HTERT RPE-1 (cell line): ENCODE measurements around the gene NRGN.

Experiments used
- in situ Hi-C: fragments of 300-500 bp; cut with MboI; formaldehyde crosslinking; loops from 4 replicates; pipeline ENCODE4 v1.14.3; 2020; ENCODE audit warnings: low sequenced_read_pairs

The NRGN gene

DNA sequence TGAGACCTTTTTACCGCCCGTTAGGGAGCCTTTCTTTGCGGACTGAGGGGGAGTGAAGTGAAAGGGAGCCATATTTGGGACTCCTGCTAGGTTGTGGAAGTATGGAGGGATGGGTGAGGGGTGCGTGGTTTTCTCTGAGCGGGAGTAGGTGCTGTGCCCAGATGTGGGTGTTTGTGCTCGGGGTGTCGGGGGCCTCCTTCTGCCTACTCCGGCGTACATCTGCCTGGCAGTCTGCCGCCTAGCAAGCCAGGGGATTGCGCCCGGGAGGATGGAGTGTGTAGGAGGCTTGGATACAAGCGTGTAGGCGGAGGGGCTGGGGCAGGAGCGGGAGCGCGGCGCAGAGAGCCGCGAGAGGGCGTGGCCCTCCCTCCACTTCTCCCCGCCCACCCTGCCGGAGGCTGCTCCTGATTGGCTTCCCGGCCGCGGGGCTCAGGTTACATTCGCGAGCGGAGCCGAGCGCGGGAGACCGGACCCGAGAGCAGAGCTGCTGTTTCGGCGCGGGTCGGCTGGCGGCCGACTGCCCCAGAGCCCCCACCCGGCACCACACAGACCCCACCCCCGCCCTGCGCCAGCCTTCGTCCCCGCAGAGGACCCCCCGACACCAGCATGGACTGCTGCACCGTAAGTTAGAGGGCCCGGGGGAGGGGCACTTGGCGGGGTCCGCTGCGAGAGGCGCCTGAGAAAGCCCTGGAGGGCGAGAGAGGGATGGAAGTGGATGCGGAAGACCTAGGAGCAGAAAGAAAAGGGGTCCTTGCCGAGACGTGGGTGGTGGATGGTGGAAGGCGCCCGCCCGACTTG, at the start of gene NRGN:
NRGN (plus strand) TSS at position 464 of the 798 bp plus-strand sequence; CDS start at position 607, 143 bp downstream.
- in situ Hi-C loops, result no loop called here

DNA sequence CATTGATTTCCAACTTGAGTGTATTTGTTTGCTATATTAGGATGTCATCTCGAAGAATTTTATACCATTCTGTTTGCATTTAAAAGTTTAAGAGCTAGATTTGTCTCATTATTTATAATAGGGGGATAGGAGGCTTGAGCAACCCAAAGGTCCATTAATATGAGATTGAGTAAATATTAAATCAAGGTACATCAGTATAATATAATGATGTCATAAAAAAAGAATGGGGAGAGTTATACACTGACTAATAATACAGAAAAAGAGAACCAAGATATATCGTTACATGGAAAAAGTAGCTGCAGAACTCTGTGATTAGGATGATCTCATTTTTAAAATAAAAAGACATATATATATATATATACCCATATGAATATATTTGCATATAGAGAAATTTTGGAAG, 46.6 kb upstream of the NRGN start:
- in situ Hi-C loops, result no loop called here

DNA sequence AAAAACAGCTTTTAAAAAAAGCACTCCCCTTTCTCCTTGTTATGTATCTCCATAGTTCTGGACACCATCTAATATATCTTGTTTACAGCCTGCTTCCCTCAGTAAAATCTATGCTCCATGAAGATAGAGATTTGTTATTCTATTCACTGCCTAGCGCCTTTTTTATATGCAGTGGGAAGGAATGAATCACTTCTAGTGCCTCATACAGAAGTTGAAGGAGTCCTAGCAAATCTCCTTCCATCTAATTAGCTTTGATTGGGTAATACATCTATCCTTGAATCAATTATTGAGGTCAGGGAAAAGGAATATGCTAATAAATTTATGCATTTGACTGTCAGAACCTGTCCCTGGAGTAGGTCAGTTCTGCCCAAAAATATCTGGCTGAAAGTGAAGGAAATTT, 40.2 kb upstream of the NRGN start:
- in situ Hi-C loops, result no loop called here

DNA sequence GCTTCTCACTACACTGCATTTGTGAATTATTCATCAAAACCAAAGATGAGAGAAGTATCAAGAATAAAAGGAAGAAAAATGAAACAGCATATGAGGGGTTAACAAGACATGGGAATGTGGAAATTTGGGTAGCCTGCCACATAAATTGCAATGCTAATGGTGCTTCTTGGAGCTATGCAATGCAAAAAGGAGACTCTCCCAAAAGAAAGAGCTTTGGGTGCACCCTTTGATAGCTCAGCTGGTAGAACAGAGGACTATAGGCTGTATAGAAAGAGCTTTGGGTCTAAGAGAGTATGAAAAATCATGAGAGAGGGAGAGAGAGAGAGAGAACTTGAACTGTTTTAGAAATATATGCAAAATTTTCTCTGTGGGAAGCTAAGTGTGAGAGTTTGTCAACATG, 39.7 kb upstream of the NRGN start:
- in situ Hi-C loops, result no loop called here

DNA sequence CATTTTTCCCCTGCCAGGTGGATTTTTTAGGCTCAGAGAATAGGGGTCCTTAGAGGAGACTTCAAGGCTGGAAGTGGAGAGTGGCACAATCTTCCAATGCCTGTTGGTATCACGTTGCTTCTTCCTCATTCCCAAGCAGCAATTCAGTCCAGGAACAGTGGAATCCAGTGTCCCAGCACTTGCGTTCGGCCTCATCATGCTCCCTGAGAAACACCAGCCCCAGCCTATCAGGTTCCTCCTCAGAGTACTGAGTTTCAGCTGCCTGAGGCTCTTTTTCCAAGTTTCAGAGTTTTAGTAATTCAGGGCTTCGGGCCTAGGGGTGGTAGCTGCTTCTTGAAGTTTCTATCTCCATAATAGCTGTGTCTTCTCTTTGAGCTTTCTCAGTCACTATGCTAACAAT, 31.9 kb upstream of the NRGN start:
- in situ Hi-C loops, result no loop called here

DNA sequence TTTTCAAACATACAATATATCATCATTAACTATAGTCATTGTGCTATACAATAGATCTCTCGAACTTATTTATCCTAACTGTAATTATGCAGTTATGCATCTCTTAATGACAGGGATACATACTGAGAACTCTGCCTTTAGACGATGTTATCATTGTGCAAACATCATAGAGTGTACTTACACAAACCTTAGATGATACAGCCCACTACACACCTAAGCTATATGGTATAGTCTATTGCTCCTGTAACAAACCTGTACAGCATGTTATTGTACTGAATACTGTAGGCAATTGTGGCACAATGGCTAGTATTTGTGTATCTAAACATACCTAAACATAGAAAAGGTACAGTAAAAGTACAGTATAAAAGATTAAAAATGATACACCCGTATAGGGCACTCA, 27.4 kb upstream of the NRGN start:
- in situ Hi-C loops, result no loop called here

DNA sequence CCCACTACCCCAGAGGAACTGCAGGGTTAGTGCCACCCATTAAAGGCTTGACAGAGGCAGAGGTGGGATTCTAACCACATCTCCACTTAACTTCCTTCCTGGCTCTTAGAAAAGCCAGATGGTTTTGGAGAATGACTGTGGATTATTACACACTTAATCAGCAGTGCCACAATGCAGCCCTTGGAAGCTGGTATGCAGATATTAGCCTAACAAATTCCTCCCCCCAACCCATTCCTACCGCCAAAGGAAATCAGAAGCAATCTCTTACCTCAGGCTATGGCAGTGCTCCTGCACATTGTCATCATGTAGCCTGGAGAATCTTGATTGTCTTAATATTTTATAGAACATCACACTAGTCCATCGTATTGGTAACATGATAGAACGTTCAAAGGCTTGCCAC, 23.2 kb upstream of the NRGN start:
- in situ Hi-C loops, result no loop called here

DNA sequence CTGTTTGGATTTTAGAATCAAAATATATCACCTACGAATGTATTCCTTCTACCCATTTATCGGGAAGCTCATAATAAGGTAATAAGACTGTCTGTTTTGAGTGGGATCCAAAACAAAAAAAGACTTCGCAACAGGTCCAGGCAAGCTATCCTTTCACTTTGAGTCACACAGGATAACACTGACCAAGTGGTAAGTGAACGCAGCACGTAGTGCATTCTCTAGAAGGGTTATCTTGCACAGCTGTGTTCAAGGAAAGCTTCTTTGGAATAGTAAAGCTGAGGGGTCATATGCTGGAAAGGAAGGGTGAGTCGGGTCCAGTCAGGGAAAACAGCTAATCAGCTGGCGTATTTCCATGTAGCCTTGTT, 22.3 kb upstream of the NRGN start:
- in situ Hi-C loops, result no loop called here

DNA sequence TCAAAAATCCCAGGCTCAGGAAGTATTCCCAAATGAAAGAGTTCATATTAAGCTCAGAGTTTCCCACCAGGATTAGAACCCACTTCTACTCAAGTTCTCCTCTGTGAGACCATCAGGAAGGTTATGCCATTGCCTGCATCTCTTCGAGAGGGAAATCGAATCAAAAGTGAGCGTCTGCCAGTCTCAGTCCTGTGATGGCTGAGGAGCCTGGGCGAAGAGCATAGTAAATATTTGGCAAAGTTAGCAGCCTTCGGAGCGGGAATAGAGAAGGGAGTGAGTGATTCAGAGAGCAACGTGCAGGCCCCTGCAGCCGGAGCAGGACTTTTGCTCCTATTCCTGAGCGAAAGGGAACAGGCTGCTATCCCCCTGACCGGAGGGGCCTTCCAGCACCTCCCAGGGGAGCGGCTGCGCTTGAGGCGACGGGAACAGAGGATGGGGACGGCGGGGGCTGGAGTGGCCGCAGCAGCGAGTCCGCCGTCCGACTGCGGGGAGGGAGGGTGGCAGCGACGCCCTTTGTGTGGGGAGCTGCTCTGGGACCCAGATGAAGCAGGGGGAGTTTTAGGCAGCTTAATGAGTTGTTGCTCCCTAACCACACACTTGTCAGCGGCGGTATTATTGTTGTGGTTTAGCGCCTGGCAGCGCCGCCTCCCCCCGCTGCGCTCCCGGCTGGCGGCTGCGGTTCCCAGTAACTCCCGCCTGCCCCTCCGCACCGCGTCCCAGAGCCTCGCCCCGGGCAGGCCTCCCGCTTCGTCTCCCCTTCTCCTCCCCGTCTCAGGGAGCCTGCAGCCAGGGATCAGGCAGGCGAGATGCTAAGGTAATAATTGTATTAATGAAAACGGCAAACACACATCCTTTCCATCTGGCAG, 21.7 kb upstream of the NRGN start:
- in situ Hi-C loops, result no loop called here

DNA sequence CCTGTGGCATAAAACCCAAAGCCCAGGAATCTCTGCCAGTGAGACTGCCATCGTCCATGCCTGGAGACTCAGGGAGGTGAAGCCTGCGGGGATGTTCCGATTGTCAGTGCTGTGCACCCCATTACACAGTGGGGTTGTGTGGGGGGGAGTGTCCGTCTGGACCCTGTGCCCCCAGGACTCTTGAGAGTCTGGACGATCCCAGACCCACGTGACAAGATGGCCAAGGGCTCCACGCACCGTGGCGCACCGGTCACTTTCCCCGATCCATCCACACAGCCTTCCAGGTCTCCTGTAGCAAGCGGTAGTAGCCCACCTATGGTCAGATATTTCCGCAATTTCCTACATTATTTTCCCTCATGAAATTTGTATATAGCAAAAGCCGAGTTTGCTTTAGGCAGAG, 20.9 kb upstream of the NRGN start:
- in situ Hi-C loops, result no loop called here

DNA sequence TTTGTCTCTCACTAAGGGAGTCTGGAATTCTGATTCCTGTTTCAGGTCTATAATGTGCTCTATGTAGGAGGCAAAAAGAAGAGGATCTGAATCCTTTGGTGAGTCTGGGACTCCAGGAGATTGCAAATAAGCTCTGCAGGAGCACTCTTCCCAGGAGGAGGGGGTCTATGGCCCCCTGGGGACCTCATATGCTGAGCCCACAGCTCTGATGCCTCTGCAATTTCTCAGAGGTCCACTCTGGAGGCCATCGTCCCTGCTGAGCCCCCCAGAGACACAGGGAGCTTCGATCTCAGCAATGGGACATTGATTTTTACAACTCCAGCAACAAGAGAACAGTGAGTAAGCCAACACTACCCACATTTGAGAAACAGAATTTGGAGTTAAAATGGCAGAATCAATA, 20.2 kb upstream of the NRGN start:
- in situ Hi-C loops, result no loop called here

DNA sequence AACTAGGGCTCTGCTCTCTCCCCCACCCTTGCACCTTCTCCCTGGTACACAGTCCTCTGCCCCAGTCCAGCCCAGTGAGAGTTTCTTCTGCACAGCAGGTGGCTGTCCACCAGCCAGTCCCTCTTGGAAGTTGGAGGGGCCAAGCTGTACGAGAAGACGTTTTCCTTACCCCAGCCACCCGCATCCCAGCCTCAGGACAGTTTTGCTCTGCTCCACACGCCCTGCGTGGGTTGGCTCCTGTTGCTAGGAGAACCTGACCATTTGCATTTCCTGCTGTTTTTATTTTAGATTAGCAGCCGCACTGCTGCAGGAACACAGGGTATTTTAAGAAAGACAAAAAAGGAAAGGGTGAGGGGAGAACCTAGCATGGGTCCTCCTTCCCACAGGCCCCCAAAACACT, 17.6 kb upstream of the NRGN start:
- in situ Hi-C loops, result no loop called here

DNA sequence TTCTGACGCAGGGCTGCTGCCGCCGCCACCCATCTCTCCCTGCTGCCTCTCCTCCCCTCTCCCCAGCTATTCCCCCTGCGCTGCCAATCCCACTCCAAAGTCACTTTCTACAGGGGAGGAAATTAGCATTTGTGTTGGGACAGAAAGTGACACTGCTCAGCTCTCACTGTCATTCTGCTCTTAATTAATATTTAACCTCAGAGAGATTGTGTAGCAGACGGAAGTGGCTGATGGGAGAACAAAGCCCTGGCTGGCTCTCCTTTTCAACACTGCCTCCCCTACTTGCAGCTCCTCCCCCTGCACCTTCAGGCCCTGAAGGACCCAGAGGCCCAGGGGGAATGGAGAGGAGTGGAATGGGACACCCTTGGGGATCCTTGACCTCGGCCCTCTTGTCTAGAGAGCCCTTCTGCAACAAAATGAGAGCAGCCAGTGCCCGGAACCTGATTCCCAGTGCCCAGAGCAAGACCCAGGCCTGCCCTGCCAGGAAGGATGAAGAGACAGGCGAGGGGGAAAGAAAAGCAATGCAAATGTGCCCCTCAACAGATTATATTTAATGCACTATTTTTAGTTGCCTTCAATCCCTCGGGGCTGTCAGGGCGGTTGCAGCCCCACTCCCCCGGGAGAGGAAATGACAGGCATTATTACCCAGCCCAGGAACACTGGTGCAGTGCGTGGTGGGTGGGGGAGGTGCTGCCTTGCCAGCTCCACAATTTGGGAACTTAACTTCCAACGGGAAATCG, 14.6 kb upstream of the NRGN start:
- in situ Hi-C loops, result no loop called here

DNA sequence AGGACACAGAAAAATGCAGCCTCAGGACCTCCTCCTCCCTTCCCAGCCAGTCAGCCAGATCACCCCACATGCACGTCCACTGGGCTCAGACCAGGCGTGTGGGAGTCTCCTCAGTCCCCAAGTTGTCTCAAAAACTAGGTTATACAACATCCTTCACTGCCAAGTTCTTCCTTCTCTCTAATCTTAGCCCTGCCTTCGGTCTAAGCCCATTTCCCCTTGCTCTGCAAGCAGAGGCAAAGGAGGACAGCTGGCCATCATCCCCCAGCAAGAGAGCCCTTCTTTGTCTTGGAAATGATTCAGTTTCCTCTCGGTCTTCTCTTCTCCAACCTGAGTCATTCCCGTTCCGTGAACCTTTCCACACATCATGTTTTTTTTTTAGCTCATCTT, 14.0 kb upstream of the NRGN start:
- in situ Hi-C loops, result no loop called here

DNA sequence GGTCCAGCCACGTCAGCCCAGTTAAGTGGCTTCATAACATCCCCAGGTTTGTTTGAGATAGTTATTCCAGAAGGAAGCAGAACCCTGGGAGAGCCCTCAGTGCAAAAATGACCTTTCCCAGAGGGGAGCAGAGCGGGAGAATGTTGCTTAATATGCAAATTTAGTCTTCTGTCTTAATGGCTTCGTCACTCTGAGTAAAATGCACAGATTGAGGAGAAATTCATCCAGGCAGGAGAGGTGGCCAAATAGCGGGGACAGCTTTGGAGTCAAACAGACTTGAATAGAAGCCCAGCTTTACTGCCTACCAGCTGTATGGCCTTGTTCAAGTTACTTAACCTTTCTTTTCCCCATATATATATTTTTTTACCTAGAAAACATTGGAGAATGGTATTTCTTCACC, 12.3 kb upstream of the NRGN start:
- in situ Hi-C loops, result no loop called here

DNA sequence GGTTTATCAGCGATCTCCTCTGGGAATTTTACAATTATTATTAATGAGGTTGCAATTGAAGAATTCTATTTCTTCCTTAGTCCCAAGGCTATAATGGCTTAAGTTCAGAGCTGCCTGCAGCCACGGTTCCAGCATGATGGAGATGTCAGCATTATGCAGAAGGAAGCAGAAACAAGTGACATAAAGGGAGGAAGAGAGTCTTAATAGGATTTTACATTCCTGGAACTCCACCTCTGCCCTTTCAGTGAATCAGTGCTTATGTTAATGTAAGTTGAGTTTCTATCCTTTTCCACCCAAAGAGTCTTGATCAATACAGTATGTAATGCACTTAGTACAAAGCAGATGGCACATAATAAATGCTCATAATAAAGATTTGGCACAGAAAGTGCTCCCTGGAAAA, 11.6 kb upstream of the NRGN start:
- in situ Hi-C loops, result no loop called here

DNA sequence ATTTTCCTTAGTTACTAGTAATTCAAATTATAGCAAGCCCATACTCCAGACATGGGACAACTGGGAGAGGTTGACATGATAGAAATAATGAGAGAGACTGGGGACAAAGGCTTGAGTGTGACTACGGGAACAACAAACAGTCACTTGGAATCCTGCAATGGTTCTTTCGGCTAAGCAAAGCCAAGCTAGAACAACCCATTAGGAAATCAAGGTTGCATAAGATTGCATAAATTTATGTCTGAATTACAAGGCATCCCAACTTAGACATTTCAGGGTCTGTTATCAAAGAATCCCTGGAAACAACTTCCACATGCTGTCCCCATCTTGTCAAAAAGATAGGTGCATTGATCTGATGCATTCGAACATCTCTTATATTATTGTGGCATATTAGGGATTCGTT, 10.2 kb upstream of the NRGN start:
- in situ Hi-C loops, result no loop called here

DNA sequence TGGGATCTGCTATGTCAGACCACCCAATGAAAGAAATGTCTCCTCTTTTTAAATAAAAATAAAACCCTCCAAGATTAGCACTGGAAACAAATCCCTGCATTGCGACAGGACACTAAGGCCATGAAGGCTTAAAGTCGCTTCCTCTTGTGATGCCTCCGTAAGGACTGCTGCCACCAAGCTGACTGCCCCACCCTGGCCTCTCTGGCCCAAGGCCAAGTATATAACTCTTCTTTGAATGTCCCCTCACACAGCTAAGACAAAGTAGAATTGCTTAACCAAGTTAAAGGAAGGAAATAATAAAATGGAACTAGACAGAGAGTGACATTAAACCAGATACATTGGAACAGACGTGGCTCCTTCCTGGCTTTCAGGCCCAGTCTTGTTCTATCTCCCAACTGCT, 7.5 kb upstream of the NRGN start:
- in situ Hi-C loops, result no loop called here

DNA sequence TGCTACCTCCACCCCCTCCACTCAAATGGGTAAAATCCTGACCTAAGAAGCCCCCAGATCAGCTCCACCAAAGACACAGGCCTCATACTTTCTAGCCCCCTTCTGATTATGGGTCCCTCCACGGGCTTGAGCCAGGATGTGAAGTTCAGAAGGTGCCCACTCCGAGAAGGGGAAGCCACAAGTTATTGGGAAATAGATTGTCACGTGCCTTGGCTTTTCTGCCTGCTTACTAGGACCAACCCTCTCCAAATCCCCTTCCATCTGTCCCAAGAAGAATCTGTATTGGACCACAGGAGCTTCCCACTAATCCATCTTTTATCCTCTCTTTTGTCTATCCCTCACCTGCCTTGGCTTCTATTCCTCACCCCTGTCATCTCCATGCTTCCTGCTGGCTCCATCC, 3.0 kb upstream of the NRGN start:
- in situ Hi-C loops, result no loop called here

DNA sequence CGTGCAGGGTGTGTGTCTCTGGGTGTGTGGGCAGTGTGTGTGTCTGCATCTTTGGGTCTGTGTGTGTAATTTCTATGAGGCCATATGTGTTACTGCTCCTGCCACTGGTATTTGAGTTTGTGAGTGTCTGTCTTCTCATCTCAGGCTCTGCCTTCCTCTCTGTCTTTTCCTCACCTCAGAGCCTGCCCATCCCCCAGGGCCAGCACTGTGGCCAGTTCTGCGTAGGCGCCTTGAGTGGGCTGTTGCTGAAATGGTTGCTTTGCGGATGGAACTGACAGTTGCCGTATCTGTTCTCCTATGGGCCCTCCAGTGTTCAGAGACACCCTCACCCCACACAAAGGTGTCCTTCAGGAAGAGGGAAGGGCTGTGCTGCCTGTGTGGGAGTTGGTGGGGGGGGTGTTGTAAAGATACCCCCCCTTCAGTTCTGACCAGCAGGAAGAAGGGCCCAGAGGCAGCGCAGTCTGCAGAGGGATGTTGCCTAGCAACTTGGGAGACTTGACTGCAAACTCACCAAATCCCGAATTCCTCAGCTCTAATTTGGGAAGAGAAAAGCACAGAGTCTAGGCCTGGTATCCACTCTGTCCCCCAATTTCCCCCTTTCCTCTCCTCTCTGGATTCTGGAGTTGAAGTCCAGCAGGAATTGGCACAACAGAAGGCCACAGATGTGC, 2.0 kb upstream of the NRGN start:
- in situ Hi-C loops, result no loop called here
